Hepatocyte (in vitro differentiated cells): Measurements from ENCODE around the gene HTR2B. TPM values are rescaled to one million over a fixed set of nuclear protein-coding genes. Genes with fewer than 3 reads are reported as not detected.

Source experiments
- DNase-seq: peaks from one replicate; pipeline ENCODE4 v3.0.0-alpha.2; 2016; ENCODE audit warnings: low spot score
- H2AFZ ChIP-seq: fragments of 200-600 bp; sonication (generic); 2 replicates; pipeline ENCODE4 v1.6.0; 2016; ENCODE audit warnings: antibody characterized with exemption, mild to moderate bottlenecking
- H3K27ac ChIP-seq: fragments of 200-600 bp; sonication (generic); 2 replicates; pipeline ENCODE4 v1.5.1; 2016; ENCODE audit warnings: mild to moderate bottlenecking
- H3K27me3 ChIP-seq: fragments of 200-600 bp; sonication (generic); 2 replicates; pipeline ENCODE4 v1.6.1; 2016
- H3K36me3 ChIP-seq: fragments of 200-600 bp; sonication (generic); replicated peaks from 2 replicates; pipeline ENCODE4 v1.5.1; 2016; ENCODE audit warnings: low read depth; ENCODE audit not compliant: insufficient read depth
- H3K4me1 ChIP-seq: fragments of 200-600 bp; sonication (generic); 2 replicates; pipeline ENCODE4 v1.5.1; 2016; ENCODE audit warnings: mild to moderate bottlenecking, moderate library complexity; ENCODE audit not compliant: insufficient read depth
- H3K4me2 ChIP-seq: fragments of 200-600 bp; sonication (generic); 2 replicates; pipeline ENCODE4 v1.6.0; 2016
- H3K4me3 ChIP-seq: fragments of 200-600 bp; sonication (generic); 2 replicates; pipeline ENCODE4 v1.5.1; 2016; ENCODE audit warnings: mild to moderate bottlenecking
- H3K79me2 ChIP-seq: fragments of 200-600 bp; sonication (generic); 2 replicates; pipeline ENCODE4 v1.6.0; 2017; ENCODE audit warnings: mild to moderate bottlenecking
- H3K9me2 ChIP-seq: fragments of 200-600 bp; sonication (generic); replicated peaks from 2 replicates; pipeline ENCODE4 v1.6.0; 2017; ENCODE audit warnings: mild to moderate bottlenecking; ENCODE audit not compliant: insufficient read depth
- H3K9me3 ChIP-seq: fragments of 200-600 bp; sonication (generic); 2 replicates; pipeline ENCODE4 v1.5.1; 2016; ENCODE audit warnings: low read depth, mild to moderate bottlenecking
- H4K20me1 ChIP-seq: fragments of 200-600 bp; sonication (generic); 2 replicates; pipeline ENCODE4 v1.6.0; 2016; ENCODE audit warnings: mild to moderate bottlenecking; ENCODE audit not compliant: insufficient read depth, poor library complexity, severe bottlenecking
- CTCF ChIP-seq: fragments of 200-600 bp; sonication (generic); IDR thresholded peaks from 2 replicates; pipeline ENCODE4 v1.5.1; 2016; ENCODE audit warnings: antibody characterized with exemption, mild to moderate bottlenecking; ENCODE audit not compliant: poor library complexity
- EZH2 ChIP-seq: fragments of 200-600 bp; sonication (generic); IDR thresholded peaks from 2 replicates; pipeline ENCODE4 v1.6.1; 2016; ENCODE audit warnings: antibody characterized with exemption, mild to moderate bottlenecking, borderline replicate concordance
- EZH2phosphoT487 ChIP-seq: fragments of 200-600 bp; sonication (generic); IDR thresholded peaks from one replicate; pipeline ENCODE4 v1.6.1; 2018; ENCODE audit warnings: antibody characterized with exemption, mild to moderate bottlenecking, low read depth, moderate library complexity; ENCODE audit not compliant: unreplicated experiment, severe bottlenecking
- WGBS: methylation state at CpG from one replicate; pipeline ENCODE4 v1.1.6; 2016; ENCODE audit warnings: low lambda C conversion rate; ENCODE audit errors: missing lambda C conversion rate; 5-methylcytosine and 5-hydroxymethylcytosine counted together
- polyA plus RNA-seq: library from polyadenylated mRNA; unstranded; fragments of >200 nt; fragmentation: Nextera tagmentation; extraction: Ambion mirVana; gene quantifications from 2 replicates; pipeline ENCODE4 v1.2.1, GENCODE V29; 2016
- total RNA-seq: library from RNA; depleted of rRNA; stranded (reverse); fragments of >200 nt; gene quantifications from 2 replicates; pipeline ENCODE4 v1.2.3, GENCODE V29; 2014

Gene HTR2B
- total and polyA plus RNA-seq, 2 experiments from 2014 or later, result 0.73 to 1.1 TPM

GRCh38 chr2:231170055-231170454 is 45.2 kb upstream of the HTR2B start:
- TF ChIP-seq EZH2phosphoT487, result no peak
- no peak for TF ChIP-seq EZH2
- TF ChIP-seq CTCF, result no peak

GRCh38 chr2:231169488-231169887 is 44.6 kb upstream of the HTR2B start:
- Histone ChIP-seq H3K4me3 (no peak overlapping the region), H2AFZ (no peak overlapping the region), H3K27ac (no peak overlapping the region), H3K27me3 (no peaks in the 10 kb centered on the region), H3K4me2 (no peak overlapping the region), H3K36me3 (no peaks in the 10 kb centered on the region), H3K9me3 (no peaks in the 10 kb centered on the region), H3K79me2 (no peaks in the 10 kb centered on the region), H3K9me2 (no peaks in the 10 kb centered on the region), H3K4me1 (no peaks in the 10 kb centered on the region), H4K20me1 (no peaks in the 10 kb centered on the region)
- DNase-seq, result no peak
- TF ChIP-seq EZH2 (no peak), EZH2phosphoT487 (no peak), CTCF (no peak)
- WGBS, result 51% methylated on average over 3 of the region's 3 CpGs

More at GRCh38 chr2:231170055-231170454, 45.2 kb upstream of the HTR2B start:
- 79% methylated on average over 1 of the region's 1 CpG for WGBS
- Histone ChIP-seq H3K27me3 (no peaks in the 10 kb centered on the region), H4K20me1 (no peaks in the 10 kb centered on the region), H3K79me2 (no peaks in the 10 kb centered on the region), H3K36me3 (no peaks in the 10 kb centered on the region), H2AFZ (no peak overlapping the region), H3K9me3 (no peaks in the 10 kb centered on the region), H3K4me2 (no peak overlapping the region), H3K4me3 (no peak overlapping the region), H3K4me1 (no peaks in the 10 kb centered on the region), H3K9me2 (no peaks in the 10 kb centered on the region), H3K27ac (no peak overlapping the region)
- DNase-seq, result no peak

- Histone ChIP-seq H3K4me1 (no peaks in the 10 kb centered on the region), H3K36me3 (no peaks in the 10 kb centered on the region), H2AFZ (no peak overlapping the region), H3K27ac (no peak overlapping the region), H3K9me3 (no peaks in the 10 kb centered on the region), H4K20me1 (no peaks in the 10 kb centered on the region), H3K27me3 (no peaks in the 10 kb centered on the region), H3K79me2 (no peaks in the 10 kb centered on the region), H3K4me3 (no peak overlapping the region), H3K9me2 (no peaks in the 10 kb centered on the region), H3K4me2 (no peak overlapping the region)
- no peak for DNase-seq
- TF ChIP-seq EZH2phosphoT487, result no peak
- no peak for TF ChIP-seq CTCF
- TF ChIP-seq EZH2, result no peak
- 94% methylated on average over 4 of the region's 4 CpGs for WGBS
These were observed 43.8 kb upstream of the HTR2B start for GRCh38 chr2:231168460-231169139.
